Gastroesophageal sphincter (tissue), 3 donors: ENCODE data around the gene KCNIP3.

Experiments used
- POLR2A ChIP-seq, 2 donors: fragments of 450-650 bp; IDR thresholded peaks; one replicate each; pipeline ENCODE4 v1.6.1; 2017; ENCODE audit warnings: antibody characterized with exemption in 2 of 2, mild to moderate bottlenecking in 2 of 2, moderate library complexity in 1 of 2
- TF ChIP-seq, protein P1 (sequence below), 4 experiments: fragments of 200-600 bp in 2 of 4; fragments of 450-650 bp in 2 of 4; sonication (generic) in 1 of 4; IDR thresholded peaks; one replicate each; pipeline ENCODE4 v1.5.1; 2017 to 2019; ENCODE audit warnings: antibody characterized with exemption in 4 of 4, mild to moderate bottlenecking in 2 of 4, moderate library complexity in 2 of 4

DNA sequence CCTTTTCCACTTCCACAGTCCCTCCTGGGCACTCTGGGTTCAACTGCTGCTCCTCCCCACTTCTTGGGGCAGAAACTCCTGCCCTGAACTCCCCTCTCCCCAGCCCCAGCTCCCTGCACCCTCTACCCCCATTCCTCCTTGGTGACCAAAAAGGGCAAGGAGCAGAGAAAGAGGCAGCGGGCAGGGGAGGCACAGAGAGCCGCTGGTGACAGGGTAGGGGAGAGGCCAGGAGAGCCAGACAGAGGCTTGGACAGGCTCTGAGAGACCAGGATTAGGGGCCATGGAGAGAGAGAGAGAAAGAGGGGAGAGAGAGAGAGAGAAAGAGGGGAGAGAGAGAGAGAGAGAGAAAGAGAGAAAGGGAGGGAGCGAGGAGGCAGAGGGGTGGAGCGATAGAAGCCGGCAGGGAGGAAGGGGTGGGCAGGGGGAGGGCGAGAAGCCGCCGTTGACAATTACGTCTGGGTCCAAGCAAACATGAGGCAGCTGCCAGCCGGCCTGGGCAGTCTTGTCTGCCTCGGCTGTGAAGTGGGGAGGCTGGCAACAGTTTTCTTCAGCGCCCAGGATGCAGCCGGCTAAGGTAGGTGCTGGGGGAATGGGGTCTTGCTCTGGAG, at the start of gene KCNIP3:
- TF ChIP-seq, protein P1, sequence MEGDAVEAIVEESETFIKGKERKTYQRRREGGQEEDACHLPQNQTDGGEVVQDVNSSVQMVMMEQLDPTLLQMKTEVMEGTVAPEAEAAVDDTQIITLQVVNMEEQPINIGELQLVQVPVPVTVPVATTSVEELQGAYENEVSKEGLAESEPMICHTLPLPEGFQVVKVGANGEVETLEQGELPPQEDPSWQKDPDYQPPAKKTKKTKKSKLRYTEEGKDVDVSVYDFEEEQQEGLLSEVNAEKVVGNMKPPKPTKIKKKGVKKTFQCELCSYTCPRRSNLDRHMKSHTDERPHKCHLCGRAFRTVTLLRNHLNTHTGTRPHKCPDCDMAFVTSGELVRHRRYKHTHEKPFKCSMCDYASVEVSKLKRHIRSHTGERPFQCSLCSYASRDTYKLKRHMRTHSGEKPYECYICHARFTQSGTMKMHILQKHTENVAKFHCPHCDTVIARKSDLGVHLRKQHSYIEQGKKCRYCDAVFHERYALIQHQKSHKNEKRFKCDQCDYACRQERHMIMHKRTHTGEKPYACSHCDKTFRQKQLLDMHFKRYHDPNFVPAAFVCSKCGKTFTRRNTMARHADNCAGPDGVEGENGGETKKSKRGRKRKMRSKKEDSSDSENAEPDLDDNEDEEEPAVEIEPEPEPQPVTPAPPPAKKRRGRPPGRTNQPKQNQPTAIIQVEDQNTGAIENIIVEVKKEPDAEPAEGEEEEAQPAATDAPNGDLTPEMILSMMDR (IDR thresholded peaks at IDR 0.05) = no peak
- no peak for TF ChIP-seq POLR2A (IDR thresholded peaks at IDR 0.05)
